Activated gamma-delta T cell treated with Interleukin-2 at 50 U/mL for 16 hours (primary cell): ENCODE results near the gene FSCN2.

Source experiments
- DNase-seq: peaks from one replicate; pipeline ENCODE4 v3.0.0-alpha.2; 2020

The FSCN2 gene

DNA sequence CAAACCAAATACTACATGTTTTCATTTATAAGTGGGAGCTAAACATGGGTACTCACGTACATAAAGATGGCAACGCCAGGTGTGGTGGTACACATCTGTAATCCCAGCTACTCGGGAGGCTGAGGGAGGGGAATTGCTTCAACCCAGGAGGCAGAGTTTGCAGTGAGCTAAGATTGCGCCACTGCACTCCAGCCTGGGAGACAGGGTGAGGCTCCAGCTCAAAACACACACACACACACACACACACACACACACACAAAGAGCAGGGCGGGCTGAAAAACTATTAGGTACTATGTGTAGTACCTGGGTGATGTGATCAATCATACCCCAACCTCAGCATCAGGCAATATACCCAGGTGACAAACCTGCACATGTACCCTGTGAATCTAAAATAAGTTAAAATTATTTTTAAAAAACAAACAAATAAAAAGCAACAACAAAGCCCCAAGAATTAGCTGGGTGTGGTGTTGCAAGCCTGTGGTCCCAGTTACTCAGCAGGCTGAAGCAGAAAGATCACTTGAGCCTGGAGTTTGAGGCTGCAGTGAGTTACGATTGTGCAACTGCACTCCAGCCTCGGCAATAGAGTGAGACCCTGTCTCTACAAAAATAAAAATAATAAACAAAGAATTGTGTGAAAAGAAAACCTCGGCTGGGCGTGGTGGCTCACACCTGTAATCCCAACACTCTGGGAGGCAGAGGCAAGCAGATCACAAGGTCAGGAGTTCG lies 35.8 kb downstream of the FSCN2 start:
- no peak for DNase-seq

DNA sequence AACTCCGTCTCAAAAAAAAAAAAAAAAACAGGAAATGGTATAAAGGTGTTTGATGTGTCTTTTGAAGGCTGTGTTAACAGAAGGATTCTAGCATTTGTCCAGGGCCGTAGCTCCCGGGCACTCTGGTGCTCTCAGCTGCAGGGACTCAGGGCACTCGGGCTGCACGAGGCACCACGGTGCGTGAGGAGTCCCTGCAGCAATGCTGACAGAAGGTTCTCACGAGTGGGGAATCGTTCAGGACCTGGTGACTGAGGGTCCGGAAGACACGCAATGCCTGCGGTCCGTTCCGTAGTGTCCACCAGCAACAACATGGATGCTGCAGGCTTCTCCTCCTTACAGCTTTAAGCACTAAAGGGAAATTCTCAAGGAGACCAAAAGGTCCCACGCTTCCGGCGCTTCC lies 36.6 kb downstream of the FSCN2 start:
- DNase-seq, result no peak

DNA sequence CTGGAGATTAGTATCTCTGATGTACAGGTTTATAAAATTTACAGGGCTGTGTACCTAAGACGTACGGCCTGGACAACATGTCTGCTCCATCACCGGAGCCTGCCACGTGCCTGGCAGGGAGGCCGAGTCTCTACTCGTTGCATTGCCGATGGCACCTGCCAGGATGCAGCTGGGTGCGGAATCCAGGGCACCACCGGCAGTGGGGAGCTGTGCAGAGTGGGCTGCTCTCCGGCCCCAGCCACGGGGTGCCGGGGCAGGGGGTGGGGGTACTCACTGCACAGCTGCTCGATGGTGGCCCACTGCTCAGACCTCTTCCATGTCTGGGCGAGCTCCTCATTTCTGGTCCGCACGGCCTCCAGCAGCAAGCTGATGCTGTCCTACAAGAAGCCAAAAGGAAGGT lies 37.1 kb downstream of the FSCN2 start:
- DNase-seq, result no peak

DNA sequence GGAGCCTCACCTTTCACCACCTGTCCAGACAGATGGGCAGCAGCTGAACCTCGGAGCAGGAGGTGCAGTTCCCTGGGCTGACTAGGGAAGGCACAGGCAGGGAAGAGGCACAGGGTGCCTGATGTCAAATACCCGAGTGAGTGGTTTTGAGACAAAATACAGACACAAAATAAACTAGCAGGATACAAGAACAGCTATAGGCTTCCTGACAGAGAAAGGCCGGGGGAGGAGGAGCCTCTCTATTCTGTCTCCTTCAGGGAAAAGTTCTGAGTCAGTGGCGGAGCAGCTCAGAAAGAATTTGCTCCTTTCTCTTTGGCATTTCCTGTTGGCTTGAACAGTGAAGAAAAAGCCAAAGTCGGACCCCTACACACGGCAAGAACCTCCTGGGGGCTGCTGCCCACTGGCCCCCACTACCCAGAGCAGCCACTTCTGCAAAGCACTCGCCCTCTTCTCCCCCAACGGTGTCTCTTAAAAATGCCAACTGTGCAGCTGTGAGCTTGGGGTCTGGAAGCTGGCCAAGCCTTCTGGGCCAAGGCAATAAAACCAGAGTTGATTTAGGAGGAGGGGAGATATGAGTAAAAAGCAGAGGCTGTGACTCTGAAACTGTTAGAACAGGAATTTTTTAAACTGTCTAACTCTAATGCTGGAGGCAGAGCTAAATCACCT lies 38.4 kb downstream of the FSCN2 start:
- DNase-seq, result no peak

DNA sequence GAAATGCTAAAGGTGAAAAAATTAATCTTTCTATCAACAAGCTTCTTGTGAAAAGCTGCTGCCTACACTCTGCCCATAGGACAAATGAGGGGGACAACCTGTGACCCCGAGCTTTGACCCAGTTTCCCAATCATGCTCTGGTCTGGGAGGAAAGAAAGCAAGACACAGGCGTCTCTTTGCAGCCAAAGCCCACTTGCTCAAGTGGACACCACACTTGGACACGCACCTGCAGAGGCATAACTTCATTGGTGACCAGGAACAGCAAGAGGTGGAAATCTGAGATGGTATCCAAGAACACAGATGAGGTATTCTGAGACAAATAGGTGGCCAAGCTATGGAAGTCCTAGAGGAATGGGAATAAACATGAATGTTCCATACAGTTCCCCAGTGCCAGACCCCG lies 39.0 kb downstream of the FSCN2 start:
- DNase-seq, result no peak

DNA sequence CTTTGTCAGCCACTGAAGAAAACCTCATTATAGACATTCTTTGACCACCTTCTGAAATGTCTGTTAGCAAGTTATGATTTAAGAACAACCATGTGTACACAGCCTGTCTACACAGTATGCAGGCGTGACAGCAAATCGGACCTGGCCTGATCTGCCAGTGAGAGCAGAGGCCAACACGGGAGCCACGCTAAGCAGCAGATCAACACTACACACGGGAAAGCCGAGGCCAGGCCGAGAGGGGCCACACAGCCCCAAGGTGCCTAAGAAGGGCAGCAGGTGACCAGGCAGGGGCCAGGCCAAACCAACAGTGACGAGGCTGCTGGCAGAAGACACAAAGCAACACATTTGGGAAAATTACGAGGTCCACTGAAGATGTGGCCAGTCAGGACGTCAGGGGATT lies 40.2 kb downstream of the FSCN2 start:
- no peak for DNase-seq

DNA sequence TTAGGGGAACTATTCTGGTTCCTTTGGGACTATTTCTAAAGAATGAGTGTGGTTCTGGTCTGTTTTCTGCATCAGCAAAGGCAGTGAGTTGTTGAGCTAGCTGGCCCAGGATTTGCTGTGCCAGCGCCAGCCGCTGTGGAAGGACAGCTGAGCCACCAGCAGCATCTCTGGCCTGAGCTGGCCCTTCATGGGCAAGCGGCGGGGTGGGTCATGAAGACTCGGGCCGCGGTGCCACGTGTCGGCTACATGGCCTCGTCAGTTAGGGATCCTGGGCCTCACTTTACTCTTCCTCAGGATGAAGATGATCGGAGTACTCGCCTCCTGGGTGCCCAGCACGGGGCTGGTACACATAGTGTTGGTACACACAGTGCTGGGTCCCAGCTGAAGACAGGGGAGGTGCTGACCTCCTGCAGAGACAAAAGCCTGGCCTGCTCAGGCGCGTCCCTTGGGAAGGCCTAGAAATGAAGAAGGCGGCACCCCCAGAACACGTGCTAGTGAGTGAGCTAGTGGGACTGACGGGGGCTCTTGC lies 41.9 kb downstream of the FSCN2 start:
- no peak for DNase-seq

DNA sequence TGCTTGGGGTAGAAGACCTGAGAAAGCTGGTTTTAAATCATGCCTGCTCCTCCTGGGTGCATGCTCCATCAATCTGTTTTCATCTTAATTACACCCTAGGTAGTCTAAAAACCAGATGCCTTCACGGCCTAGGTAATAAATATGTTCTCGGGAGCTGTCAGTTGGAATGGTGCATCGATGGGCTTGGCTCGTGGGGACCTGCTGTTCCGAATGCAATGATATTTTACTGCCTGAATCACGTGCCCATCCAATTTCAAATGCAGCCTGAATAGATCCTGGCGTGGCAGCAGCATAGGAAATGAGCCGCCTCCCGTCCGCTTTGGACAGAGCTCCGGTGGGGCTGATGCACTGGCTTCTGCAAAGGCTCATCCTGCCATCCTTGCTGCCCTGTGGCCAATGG lies 42.8 kb downstream of the FSCN2 start:
- no peak for DNase-seq

DNA sequence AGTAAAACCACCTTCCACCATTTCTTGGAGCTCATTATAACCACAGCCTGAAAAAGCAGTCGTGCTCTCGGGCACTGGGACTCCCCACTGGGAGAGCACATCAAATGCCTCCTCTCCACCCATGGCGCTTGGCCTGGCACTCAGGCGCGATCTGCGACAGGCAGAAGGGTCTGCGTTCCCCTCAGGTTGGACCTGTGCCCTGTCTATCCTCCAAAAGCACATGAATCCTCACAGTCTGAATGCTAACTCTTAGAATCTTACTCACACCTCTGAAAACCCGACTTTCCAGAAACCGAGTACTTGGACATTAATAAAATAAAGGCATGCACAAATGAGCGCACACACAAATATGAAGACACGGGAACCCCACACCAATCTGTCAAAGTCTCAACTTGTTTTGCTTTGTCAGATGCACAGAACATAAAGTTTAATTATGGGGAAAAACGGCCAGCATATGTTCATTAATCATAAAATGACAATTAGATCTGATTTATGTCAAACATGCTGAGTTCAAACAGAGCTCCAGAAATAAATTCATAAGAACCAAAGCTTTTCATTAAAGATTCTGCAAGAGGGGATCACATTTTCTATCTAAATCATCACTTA lies 44.5 kb downstream of the FSCN2 start:
- no peak for DNase-seq

DNA sequence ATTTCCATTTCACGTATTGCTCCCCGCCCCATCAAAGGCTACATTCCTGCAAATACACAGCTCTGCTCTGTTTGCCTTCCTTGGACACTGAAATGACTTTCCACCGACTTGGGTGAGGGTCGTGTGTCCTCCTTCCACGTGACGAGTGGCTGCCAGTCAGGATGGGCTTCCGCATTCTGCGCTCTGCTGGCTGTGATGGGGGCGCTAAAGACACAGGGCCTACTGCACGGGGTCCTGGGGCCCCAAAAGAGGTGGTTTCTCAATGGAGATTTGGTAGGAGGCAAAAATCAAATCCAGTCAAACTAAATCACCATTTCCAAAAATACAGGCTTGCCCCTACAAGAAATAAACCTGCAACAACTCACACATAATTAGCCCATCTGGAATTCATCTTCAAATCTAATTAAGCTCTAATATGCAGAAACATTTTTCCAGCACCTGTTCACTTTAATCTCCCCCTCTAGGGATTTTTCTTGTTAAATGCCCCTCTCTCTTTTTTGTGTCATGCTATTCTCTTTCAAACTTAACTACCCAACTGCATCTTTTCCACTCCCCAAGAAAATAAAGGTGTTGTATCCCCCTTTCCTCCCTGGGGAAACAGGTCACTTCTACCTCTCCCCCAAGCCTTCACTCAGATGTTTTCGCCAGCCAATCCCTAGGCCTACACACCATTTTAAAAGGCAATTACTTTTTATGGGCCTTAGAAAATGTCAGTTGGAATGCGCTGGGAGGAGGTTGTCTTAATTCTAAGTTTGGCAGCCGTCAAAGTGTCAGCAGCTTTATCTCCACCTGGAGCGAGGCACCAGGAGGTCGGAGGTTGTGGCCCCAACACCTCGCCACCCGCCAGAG lies 45.8 kb downstream of the FSCN2 start:
- DNase-seq, result no peak

DNA sequence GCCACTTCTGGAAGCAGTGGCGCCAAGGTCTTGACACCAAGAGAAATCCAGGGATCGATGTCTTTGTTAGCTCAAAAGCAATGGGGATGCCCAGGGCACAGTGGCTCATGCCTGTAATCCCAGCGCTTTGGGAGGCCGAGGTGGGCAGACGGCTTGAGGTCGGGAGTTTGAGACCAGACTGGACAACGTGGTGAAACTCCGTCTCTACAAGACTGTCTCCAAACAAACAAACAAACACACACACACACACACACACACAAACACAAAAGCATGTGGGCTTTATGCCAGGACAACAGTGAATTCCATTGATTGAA lies 46.4 kb downstream of the FSCN2 start:
- no peak for DNase-seq

DNA sequence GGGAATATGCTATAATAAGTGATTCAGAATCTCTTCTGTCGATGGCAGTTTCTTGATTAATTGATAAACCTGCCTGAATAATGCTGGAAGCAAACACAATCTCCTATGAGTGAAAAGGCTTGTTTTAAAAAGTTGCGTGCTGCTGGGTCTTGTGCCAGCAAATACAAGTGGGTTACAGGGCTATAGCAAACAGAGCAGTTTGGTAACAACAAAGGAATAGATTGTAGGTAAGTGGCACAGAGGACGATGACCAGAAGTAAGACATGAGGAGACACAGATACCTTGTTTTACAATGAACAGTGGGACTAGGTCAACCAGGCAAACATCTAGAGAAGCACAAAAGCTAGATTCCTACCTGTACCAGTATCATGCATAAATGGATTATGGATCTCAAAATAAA lies 47.7 kb downstream of the FSCN2 start:
- no peak for DNase-seq

DNA sequence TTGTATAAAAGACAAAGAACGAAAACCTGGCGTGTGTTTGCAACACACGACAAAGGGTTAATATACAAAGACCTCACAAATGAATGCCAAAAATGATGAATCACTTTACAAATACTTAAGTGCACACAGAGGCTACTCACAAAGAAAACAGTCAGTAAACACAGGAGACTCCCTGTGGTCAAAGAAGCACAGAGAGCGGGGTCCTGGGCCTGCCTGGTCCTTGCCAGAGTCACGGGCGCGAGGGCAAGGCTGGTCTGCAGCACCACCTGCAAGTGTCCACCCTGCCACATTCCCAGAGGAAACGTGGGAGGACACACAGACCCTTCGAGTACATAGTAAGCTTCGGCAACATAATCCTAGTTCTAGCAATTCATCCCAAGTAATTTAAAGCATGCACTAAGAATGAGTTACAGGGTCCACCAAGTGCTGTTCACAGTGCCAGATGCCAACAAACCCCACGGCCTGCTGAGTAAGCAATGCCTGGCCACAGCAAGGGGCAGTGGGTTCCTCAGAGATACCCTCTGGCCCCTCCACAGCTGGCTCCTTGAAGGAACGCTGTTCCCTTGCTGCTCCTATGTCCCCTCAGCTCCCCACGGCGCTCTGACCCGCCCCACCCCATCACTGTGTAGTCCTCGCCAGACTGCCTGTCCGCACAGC lies 48.6 kb downstream of the FSCN2 start:
- DNase-seq, result no peak

DNA sequence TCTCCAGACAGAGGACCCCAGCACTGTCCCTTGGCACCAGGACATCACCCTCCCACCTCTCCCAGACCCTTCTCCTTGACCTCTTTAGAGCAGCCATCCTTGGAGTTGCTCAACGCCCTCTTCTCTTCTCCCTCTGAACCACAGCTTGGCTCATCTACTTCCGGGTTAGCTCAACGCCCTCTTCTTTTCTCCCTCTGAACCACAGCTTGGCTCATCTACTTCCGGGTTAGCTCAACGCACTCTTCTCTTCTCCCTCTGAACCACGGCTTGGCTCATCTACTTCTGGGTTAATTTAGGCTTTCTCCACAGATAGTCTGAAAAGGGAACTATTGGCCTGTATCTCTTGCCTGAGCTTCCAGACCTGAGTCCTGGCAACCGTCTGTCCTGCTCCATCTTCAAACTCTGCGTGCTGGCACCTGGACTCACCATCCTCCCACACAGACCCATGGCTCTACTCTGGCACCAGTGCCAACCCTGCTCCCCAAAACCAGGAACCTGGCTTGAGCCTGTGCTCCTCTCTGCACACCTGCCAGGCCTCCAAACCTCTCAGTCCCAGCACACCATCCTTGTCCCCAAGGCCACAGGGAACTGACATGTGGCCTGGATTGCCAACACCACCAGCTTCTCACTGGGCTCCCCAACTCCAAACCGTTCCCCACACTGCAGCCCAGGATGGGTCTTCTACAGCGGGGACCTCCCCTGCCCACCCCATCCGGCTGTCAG lies 49.3 kb downstream of the FSCN2 start:
- no peak for DNase-seq

DNA sequence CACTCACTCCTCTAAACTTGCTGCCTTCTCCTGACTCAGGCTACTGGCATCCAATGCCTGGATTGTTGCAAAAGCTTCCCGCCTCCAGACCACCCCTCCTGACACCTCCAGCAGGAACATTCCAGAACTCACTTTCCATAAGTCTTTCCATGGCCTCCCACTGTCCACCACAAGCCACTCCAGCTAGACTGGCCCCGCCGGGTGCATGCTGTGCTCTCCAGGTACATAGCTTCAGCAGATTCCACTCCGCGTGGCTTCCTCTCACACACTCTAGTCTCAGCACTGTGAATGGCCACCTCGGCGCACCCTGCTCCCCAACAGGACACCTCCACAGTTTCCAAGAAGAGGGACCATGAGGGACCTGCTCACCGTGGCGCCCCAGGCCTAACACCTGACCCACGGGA lies 49.9 kb downstream of the FSCN2 start:
- DNase-seq, result no peak

DNA sequence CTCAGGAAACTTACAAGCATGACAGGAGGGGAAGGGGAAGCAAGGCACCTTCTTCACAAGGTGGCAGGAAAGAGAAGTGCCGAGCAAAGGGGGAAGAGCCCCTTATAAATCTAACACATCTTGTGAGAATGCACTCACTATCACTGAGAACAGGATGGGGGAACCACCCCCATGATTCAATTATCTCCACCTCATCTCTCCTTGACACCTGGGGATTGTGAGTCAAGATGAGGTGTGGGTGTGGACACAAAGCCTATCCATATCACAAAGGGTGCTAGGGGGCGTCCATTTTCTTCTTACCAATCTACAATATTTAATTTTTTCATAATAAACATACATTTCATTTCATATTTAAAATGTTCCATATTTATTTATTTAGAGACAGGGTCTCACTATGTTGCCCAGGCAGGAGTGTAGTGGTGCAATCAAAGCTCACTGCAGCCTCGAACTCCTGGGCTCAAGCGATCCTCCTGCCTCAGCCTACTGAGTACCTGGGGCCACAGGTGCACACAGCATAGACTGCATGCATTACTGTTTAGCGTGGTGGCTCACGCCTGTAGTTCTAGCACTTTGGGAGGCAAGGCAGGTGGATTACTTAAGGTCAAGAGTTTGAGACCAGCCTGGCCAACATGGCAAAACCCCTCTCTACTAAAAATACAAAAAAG lies 50.5 kb downstream of the FSCN2 start:
- no peak for DNase-seq

DNA sequence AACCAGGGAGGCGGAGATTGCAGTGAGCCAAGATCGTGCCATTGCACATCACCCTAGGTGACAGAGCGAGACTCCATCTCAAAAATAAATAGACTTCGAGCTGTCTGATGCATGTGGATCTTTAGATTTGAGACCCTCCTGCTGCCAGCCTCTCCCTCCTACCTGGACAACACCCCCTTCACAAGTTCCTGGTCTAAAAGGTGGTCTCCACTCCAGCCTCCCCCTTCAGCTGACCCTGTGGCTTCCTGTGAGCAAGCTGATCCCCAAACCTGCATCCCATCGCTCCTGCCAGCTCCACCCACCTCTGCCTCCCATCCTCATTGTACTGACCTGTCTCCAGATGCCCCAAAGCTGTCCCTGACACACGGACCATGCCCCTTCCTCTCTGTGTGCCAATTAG lies 51.1 kb downstream of the FSCN2 start:
- DNase-seq, result no peak

DNA sequence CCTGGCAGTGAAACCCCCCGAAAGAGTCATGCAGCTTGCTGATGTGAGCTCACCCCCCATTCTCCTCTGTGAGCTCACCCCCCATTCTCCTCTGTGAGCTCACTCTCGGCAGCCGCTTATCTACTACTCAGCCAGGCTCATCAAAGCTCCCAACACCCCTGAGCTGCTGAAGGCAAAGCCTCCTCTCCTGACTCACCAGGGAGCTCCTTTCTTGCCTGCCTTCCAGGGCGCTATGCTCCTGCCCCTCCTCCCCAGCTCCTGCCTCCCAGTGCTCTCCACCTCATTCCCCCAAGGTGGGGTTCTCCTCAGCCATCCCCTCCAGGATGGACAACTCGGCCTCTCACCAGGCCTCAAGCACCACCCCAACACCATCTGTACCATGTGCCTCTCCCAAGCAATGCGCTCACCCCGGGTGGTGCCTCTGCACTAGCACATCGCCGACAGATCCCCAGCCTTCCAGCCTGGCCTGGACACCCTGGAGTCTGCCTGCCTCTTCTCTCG lies 51.7 kb downstream of the FSCN2 start:
- DNase-seq, result no peak

DNA sequence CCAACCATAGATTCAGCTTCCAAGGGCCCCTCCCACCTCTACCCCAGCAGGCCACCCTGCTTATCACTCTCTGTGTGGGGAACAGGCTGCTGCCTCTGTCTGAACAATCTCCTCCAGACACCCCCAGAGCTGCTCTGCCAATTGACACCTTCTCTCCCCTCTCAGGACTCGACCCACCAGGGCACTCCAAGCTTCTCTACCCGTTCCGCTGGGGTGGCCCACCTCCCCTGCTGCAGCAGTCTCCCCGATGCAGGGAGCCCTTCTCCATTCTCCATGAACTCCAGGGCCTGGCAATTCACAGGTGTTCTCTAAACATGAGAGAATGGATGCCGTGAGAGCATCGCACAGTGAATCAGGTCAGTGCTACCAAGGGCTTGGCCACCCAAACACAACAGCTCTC lies 52.3 kb downstream of the FSCN2 start:
- no peak for DNase-seq

DNA sequence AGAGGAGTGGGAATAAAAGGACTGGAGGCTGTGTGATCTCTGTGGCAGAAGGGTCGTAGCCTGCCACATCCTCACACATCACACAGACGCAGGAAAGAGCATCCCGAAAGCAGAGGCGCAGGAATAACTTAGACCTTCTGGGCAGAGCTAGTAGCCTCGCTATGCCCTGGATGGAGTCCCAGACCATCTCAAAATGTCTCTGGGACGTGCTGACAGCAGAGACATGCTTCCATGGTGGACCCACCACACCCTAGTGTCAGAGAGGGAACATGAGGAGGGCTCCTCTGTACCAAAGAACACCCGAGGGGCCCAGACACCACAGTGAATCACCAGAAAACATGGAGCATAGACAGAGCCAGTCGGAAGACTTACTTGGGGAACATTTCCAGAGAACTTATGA lies 53.6 kb downstream of the FSCN2 start:
- no peak for DNase-seq

DNA sequence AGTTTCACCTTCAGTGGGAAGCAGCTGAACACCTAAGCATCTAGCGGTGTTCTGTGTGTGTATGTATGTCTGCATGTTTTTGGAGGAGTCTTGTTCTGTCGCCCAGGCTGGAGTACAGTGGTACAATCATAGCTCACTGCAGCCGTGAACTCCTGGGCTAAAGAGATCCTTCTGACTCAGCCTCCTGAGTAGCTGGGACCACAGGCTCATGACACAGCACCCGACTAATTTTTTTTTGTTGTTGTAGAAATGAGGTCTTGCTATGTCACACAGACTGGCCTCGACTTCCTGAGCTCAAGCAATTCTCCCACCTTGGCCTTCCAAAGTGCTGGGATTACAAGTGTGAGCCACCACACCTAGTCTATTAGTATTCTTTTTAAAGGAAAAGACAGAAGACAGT lies 54.2 kb downstream of the FSCN2 start:
- DNase-seq, result no peak

DNA sequence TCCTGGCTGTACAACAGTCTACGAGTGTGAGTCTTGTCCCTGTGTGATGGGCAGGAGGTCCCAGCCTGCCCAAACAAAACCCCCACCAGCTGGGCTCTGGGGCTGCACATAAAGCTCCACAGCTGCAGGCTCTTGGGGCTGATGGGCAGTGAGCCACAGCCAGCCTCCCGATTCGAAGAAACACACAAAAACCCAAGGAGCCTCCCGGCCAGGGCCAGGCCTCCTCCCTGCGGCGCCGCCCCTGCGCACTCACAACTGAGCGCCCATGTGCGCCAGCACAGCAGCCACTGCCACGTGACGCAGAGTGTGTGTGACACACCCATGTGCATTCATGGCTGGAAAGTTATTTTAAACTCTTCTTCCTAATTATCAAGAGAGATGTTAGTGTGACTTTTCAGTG lies 54.6 kb downstream of the FSCN2 start:
- DNase-seq, result no peak
